ENCODE measurements around the gene PACSIN3. TPM values are rescaled to one million over a fixed set of nuclear protein-coding genes. Genes with fewer than 3 reads are reported as not detected.

PACSIN3 gene
- total RNA-seq, 1 experiment from 2014 or later = 63.1 TPM

GRCh38 chr11:47176328-47177228, 9.7 kb downstream of the PACSIN3 start, which contains the start of gene ARFGAP2:
ARFGAP2 (minus strand) TSS chr11:47176879; CDS start chr11:47176853, 26 bp downstream.
- peak within 1 kb of the TSS; percentile 97 to 99 for H3K4me3 ChIP-seq (replicated peaks in 1 of 2; ENCODE audit: low read depth in 1 of 2, low read length in 2 of 2)
- TSS peak; percentile 59 for BruUV-seq (replicated peaks)
- POLR2A ChIA-PET = no interaction called here
- intact Hi-C loops (cut with micrococcal nuclease) = loop anchor here (1.0 to 5.0 kb wide), 4 partner anchors 41 to 179 kb away; partner anchors contain the start of gene ACP2
- H3K9me3 ChIP-seq (ENCODE audit: control insufficient read depth in 1 of 2, insufficient read depth in 1 of 2, low read depth in 1 of 2, low read length in 2 of 2) = no peaks in the 10 kb centered on the region
- CTCF ChIA-PET = interaction anchor here (2.0 kb wide), 1 partner anchor 178 kb away, joined by 11 read pairs; no protein-coding TSS in a partner anchor
- peaks cover 11 to 31% of the 10 kb centered on the region in 2 experiments; a peak in 3 of 4 replicates for H3K36me3 ChIP-seq (ENCODE audit: control insufficient read depth in 1 of 2, insufficient read depth in 2 of 2, low read length in 2 of 2)
- peaks cover 11 to 24% of the 10 kb centered on the region in 2 experiments; a peak in 3 of 4 replicates for H3K4me1 ChIP-seq (ENCODE audit: control insufficient read depth in 1 of 2, insufficient read depth in 2 of 2, low read length in 2 of 2)
- H4K20me1 ChIP-seq (ENCODE audit: insufficient read depth) = no peaks in the 10 kb centered on the region
- peak; percentile 86 for DNase-seq (ENCODE audit: low read depth, low spot score)
- peak within 1 kb of the TSS; percentile 99 for H3K9ac ChIP-seq (ENCODE audit: low read length)
- no peaks in the 10 kb centered on the region for H3K27me3 ChIP-seq (ENCODE audit: insufficient read depth, low read length)
- H3K4me2 ChIP-seq (ENCODE audit: low read length) = peak within 1 kb of the TSS; percentile 86
- H2AFZ ChIP-seq (ENCODE audit: low read depth, low read length, poor library complexity, severe bottlenecking) = no peak within 1 kb of the TSS
- no peaks in the 10 kb centered on the region for H3K9me2 ChIP-seq (ENCODE audit: insufficient read depth)
- peaks cover 49% of the 10 kb centered on the region for H3K79me2 ChIP-seq (ENCODE audit: insufficient read depth, low read length)
- peak within 1 kb of the TSS; percentile 89 for H3K27ac ChIP-seq (ENCODE audit: low read depth, low read length)
- no peak for TF ChIP-seq RAD21 (IDR thresholded peaks at IDR 0.05; ENCODE audit: low read depth)
- peak; percentile 81 for TF ChIP-seq SP1 (IDR thresholded peaks at IDR 0.05; ENCODE audit: low read depth)
- TF ChIP-seq SIN3A (IDR thresholded peaks at IDR 0.05; ENCODE audit: low read depth) = no peak; the same call in 1 of the 2 replicates
- TF ChIP-seq, protein P1, sequence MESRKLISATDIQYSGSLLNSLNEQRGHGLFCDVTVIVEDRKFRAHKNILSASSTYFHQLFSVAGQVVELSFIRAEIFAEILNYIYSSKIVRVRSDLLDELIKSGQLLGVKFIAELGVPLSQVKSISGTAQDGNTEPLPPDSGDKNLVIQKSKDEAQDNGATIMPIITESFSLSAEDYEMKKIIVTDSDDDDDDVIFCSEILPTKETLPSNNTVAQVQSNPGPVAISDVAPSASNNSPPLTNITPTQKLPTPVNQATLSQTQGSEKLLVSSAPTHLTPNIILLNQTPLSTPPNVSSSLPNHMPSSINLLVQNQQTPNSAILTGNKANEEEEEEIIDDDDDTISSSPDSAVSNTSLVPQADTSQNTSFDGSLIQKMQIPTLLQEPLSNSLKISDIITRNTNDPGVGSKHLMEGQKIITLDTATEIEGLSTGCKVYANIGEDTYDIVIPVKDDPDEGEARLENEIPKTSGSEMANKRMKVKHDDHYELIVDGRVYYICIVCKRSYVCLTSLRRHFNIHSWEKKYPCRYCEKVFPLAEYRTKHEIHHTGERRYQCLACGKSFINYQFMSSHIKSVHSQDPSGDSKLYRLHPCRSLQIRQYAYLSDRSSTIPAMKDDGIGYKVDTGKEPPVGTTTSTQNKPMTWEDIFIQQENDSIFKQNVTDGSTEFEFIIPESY (IDR thresholded peaks at IDR 0.05; ENCODE audit: extremely low read depth, insufficient replicate concordance, low read length) = peak; percentile 24
- TF ChIP-seq, protein P2, sequence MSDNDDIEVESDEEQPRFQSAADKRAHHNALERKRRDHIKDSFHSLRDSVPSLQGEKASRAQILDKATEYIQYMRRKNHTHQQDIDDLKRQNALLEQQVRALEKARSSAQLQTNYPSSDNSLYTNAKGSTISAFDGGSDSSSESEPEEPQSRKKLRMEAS (IDR thresholded peaks at IDR 0.05) = peak; percentile 35; the same call in 1 of the 2 replicates
- TF ChIP-seq ZFX (IDR thresholded peaks at IDR 0.05) = peak; percentile 59
- TF ChIP-seq YY1 (IDR thresholded peaks at IDR 0.05; ENCODE audit: extremely low read depth, insufficient replicate concordance, low read depth, low read length) = peak; percentile 96
- TF ChIP-seq EZH2 (IDR thresholded peaks at IDR 0.05) = no peak
- peak; percentile 76 for TF ChIP-seq EGR1 (IDR thresholded peaks at IDR 0.05; ENCODE audit: low read depth)
- peak; percentile 71 for TF ChIP-seq TCF7L2 (IDR thresholded peaks at IDR 0.05; ENCODE audit: borderline replicate concordance, extremely low read depth, insufficient read depth, insufficient read length)
- peak; percentile 75 for TF ChIP-seq POLR2AphosphoS5 (IDR thresholded peaks at IDR 0.05; ENCODE audit: low read depth, low read length)
- ATAC-seq = peak; percentile 94
- RAD21 ChIA-PET (ENCODE audit: low non-redundant PET in 1 of 2, low total read pairs in 2 of 2, uncharacterized antibody in 2 of 2, unreplicated experiment in 2 of 2) = interaction anchor here in 1 of 2 experiments (0.6 kb wide), 1 partner anchor 37 kb away, joined by 5 read pairs; no protein-coding TSS in a partner anchor

Data from HCT116 (cell line).